ENCODE measurements around the gene PPFIBP1.
"Not testable (repeated sequence)": the region's sequence is repeated elsewhere in the genome, so short reads cannot be mapped to it uniquely, and the experiment has no call there.

The PPFIBP1 gene

GRCh38 chr12:27588075-27588730 is 64.2 kb downstream of the PPFIBP1 start:
- DNase-seq, result not testable (repeated sequence)

GRCh38 chr12:27588776-27589175 is 64.8 kb downstream of the PPFIBP1 start:
- DNase-seq, result no peak

- no peak for DNase-seq
Observed at GRCh38 chr12:27589419-27589818, 65.4 kb downstream of the PPFIBP1 start.

DNA sequence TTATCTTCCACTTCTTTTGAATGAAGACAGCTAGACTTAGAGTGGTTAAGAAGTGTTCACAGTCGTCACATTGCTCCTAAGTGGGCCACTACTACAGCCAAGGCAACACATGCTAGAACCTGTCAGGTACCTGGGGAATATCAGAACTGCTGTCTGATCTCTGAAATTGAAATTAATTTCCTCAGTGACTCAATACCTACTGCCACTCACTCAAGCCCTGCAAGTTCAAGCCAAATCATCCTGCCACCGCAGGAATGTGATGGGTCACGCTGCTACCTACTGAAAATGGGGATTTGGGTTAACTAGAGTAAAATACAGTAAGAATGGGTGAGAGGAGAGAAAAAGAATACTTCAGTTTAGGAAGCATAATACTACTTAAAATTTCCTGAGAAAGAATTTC is 67.7 kb downstream of the PPFIBP1 start:
- not testable (repeated sequence) for DNase-seq

- peak in 12 of 56 donors; percentile 3 to 56 (median 13) for DNase-seq
Observed at GRCh38 chr12:27592548-27592947, 68.5 kb downstream of the PPFIBP1 start.

DNA sequence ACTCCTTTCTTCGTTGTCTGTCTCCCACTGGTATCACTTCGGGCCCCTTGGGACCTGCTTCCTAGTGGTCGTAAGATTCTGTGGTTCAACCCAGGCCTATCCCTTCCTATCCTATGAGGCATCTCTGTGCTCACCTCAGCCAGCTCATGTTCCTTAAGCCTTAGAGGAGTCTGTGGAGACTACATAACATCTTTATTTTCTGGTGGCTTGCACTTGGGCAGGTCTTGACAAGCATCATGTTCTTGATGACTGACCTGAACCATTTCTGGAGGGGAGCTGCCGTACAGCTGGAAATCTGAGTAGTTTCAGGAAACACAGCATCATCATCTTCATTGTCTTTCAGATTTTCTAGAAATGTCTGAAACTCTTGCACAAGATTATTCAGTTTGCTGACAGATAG is 69.3 kb downstream of the PPFIBP1 start:
- no peak for DNase-seq

GRCh38 chr12:27595231-27595642 is 71.2 kb downstream of the PPFIBP1 start:
- peak in 27 of 56 donors; percentile 5 to 63 (median 26) for DNase-seq

- not testable (repeated sequence) for DNase-seq
Observed at GRCh38 chr12:27598866-27599265, 74.9 kb downstream of the PPFIBP1 start.

DNA sequence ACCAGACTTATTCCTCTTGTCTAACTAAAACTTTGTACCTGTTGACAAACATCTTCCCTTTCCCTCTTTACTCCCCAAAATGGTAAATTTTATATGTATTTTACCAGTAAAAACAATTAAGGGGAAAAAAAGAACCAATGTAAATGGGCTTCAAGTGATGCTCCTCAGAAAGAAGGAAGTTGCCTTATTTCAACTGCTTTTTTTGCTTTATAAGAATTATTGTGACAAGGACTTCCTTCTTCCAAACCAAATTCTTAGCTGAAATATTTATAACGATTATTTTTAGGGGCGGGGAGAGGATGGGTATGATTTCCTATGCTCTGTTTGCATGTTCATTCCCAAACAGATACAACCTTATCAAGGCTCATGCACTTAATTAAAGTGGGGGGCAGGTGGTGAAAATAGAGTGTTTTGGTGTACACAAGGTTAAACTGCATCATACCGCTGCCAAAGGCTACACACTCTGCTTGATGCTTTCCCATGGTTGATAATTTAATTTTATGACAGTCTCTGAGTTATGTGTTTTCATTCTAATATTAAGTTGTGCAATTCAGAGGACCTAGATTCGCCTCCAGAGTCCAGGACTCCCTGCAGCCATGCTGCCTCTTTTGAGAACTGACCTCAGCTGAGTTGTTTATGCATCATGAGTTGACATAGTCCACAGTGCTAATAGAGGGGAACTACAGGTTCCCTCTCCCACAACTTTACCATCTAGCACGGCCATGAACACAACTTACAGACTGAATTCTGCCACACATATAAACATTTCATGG is 77.2 kb downstream of the PPFIBP1 start:
- DNase-seq, result not testable (repeated sequence)

DNA sequence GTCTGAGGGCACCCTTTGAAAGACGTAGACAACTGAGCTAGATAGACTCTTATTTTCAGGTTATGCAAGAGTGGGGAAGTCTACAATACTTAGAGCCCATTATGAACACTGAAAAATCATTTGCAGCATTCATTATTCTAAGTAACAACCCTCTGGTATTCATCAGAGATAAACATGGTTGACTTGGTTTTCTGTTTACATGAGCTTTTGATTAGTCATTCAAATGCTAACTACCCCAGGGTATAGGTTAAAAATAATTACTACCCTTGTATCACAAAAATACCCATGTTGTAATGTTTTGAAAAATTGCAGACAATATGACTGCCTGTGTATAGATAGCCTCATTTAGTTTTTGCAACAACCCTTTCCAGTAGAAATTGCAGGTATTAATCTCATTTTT is 78.5 kb downstream of the PPFIBP1 start:
- no peak for DNase-seq

- DNase-seq, result peak in 1 of 56 donors; percentile 10
Observed at GRCh38 chr12:27604431-27604830, 80.4 kb downstream of the PPFIBP1 start.

- no peak for DNase-seq
Observed at GRCh38 chr12:27606986-27607385, 83.0 kb downstream of the PPFIBP1 start.

DNA sequence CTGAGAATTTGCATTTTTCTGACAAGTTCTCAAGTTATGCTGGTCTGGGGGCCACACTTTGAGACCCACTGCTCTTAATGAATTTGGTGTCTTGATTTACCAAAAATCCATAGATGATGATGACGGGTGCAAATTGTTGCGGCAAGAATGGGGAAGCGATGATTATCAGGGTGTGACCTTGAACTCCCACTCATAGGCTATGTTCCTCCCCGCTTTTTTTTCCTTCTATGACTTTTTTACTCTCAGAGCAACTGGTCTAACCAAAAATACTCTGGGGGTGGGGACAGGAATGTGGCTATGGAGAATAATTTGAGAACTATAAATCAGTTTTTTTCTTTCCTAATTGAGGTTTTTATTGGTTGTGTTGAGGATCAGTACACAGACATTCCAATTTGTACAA is 83.6 kb downstream of the PPFIBP1 start:
- DNase-seq, result no peak

DNA sequence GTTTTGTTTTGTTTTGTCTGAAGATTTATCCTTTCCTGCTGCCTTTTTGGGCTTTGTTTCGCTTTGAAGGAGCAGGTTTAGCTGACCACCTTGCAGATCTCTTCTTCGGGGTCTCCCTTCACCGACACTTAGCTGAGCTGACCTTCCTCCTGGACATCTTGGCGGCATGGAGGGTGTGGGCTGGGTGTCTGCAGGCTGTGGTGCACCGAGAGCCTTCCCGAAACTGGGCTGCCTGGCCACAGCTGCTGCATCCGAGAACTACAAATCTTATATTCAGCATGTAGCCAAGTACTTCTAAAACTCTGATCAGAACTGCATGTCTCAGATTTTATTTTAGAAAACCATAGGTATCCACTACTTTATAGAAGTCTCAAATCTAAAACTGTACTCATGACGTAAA is 84.9 kb downstream of the PPFIBP1 start:
- DNase-seq, result no peak

DNA sequence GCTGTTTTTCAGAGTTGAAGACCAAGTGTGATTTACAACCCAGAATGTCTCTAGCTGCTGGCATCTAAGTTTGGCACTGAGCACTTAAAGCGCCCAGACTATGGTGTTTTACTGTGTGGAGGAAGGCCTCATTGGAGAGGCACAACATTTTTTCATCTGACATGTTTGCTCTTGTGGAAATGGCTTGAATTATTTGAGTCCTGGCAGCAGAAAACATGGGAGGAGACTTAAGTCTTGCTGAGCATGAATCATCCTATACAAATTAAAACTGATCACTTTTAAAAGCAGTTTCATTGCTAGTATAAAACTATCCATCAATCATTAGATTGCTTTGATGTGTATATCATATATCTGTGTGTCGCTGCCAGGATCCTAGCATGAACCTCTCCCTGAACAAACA is 86.4 kb downstream of the PPFIBP1 start:
- DNase-seq, result no peak

DNA sequence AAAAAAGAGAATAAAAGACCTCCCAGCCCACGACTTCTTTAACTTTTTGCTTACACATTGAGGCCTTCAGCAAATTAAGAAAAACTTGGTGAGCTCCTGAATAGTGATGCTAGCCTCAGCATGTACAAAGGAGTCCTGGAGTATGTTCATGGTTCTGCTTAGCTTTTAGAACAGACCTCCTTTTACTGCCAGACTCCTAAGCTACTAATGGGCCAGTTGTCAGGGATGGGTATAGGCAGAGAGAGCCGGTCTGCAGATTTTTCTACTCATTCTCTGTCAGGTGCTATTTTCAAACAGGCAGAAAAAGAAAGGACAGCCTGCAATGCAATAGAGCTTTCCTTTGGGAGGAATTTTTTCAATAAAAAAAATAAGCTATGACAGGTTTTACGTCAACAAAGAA is 90.4 kb downstream of the PPFIBP1 start:
- DNase-seq, result no peak

GRCh38 chr12:27614866-27615265 is 90.9 kb downstream of the PPFIBP1 start:
- DNase-seq, result no peak

DNA sequence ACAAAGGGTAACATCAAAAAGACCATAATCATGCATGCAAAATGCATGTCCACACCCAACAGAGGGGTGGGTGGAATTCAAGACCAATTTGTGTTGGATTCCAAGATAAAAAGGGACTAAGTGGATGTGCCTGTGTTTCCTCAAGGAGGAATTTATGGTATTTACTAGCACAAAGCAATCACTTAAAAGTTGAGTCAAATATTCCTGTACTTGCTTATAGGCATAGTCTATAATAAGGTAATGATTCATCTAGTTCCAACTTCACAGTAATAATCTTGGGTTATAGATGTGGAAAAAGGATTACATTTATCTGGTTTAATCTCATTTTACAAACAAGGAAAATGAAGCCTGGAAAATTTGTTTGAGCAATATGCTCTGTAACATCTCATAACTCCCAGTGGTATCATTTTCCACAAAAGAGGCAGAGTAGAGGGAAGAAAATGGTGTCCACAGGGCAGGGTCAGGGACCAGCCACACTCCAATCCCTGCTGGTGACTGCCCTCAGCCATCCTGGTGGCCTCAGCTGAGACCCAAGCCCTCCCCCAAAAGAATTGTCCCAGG is 91.4 kb downstream of the PPFIBP1 start:
- no peak for DNase-seq

DNA sequence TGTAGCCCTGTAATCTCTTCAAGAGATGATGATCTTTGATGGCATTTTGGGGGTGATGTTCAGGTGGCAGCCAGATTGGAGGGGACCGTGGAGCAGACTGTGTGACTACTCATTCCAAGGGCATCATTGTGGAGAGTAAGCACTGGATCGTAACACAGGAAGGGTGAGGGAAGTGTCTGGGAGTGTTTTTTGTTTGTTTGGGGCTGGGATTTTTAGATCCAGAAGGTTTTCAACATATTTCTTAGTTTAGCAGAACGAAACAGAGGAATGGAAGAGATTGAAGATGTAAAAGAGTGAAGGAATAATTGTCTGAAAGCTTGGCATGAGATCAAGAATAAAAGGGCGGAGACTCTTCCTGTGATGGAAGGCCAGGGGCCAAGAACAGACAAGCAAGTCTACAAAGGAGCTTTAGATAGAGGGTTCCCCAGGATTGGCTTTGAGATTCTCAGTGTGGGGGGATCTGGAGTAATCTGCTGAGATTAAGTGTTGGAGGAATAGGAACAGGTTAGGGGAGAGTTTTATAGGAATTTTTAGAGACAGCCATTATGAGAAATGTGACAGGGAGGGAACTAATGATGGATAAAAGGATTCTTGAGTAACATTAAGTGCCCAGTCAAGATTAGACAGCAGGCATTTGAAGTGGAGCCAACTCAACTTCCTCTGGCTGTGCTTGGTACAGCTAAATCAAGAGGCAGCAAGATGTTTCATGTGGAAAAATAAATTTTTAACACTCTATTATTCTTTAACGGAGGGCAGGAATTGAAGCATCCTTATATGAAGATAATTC is 92.5 kb downstream of the PPFIBP1 start:
- DNase-seq, result no peak

DNA sequence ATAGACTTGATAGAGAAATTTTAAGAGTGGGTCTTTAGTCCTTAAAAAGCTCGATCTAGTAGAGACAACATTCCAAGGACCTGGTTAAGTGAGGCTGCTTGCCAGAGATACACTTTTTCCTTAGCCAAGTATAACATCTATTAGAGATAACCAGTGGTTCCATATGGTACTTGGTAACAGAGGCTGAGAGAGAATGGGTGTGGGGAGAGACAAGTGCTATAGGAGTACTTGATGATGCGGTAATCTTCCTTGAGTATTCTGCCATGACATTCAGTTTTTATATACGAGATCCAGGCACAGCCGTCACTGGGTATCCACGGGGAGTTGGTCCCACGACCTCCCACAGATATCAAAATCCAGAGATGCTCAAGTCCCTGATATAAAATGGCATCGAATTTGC is 94.8 kb downstream of the PPFIBP1 start:
- no peak for DNase-seq

DNA sequence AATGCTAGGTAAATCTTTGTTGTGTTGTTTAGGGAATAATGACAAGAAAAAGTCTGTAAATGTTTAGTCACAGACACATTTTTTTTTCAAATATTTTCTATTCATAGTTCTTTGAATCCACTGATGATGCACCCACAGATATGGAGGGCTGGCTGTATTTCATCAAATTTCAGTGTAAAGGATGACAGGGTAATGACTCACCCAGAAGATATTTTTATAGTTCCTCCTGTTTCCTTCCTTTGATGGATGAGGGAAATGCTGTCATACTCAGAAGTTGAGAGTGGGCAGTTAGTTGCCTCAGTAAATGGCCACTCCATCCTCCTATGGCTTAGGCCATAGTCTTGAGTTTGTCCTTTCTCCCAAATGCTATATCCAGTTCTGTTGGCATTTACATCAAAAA is 95.3 kb downstream of the PPFIBP1 start:
- DNase-seq, result no peak

GRCh38 chr12:27620121-27620520 is 96.1 kb downstream of the PPFIBP1 start:
- DNase-seq, result no peak
